Occipital lobe (tissue), 2 donors: ENCODE results near the gene NUP214. TPM values are rescaled to one million over a fixed set of nuclear protein-coding genes. Genes with fewer than 3 reads are reported as not detected.
"Not testable (repeated sequence)": the region's sequence is repeated elsewhere in the genome, so short reads cannot be mapped to it uniquely, and the experiment has no call there.

Source experiments
- DNase-seq: peaks from one replicate; lab custom pipeline; 2025; lab: John Stamatoyannopoulos, UW
- total RNA-seq: library from RNA; depleted of rRNA; stranded (reverse); fragments of >200 nt; gene quantifications from one replicate; pipeline ENCODE4 v1.2.3, GENCODE V29; 2014

Gene NUP214
- total RNA-seq, 1 donor from 2014 or later = 9.5 TPM

- no peak for DNase-seq
These were observed 108.2 kb downstream of the NUP214 start for GRCh38 chr9:131233556-131233955.

DNA sequence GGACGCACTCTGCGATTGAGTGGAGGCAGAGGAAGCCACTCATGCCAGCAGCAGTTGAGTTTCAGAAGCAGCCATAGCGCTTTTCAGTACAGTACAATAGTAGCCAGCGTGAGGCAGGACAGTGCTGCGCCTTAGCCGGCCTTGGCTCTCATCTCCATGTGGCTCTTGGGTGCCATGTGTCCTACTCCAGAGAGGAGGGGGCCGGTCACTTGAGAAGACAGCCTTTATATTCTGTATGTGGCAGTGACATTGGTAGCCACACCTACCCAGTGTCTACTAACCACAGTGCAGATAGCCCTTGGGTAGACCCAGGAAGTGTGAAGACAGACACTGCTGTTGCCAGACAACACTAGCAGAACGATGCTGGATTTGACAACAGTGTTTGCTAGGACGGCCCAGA, 108.6 kb downstream of the NUP214 start:
- no peak for DNase-seq

GRCh38 chr9:131234799-131235479, 109.6 kb downstream of the NUP214 start:
- no peak for DNase-seq

DNA sequence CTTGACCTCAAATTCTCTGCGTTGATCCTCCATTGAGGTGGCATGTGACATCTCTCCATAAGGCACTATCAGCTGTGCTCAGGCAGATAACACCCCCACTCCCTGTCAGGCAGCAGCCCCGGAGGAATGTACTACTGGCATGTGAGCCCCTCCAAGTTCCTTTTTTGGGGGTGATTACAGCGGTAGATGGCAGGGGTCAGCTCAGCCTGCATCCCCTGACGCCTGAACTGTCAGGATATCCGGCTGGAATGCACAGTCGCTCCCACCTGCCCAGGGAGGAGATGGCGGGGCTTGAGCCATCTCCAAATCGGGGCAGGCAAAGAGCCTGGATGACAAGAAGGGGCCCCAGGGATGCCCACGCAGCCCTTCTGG, 110.1 kb downstream of the NUP214 start:
- no peak for DNase-seq

DNA sequence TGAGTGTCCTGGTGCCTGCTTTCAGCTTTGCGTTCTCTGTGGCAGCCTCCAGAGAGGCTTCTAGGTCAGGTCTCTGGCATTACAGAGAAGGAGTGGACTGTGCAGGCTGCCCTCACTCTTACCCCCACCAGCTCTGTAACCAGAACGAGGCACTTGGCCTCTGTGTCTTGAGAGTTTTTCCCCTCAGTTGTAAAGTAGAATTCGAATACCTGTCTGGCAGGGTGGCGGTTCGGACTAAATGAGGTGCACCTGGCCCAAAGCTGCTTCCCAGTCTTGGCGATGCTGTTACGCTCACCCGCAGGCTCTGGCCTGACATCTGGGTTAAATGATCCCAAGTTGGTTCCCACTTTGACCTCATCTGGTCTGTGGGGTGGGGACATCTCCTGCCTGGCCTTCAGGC, 110.8 kb downstream of the NUP214 start:
- DNase-seq = no peak

- no peak for DNase-seq
These were observed 111.4 kb downstream of the NUP214 start for GRCh38 chr9:131236761-131237160.

DNA sequence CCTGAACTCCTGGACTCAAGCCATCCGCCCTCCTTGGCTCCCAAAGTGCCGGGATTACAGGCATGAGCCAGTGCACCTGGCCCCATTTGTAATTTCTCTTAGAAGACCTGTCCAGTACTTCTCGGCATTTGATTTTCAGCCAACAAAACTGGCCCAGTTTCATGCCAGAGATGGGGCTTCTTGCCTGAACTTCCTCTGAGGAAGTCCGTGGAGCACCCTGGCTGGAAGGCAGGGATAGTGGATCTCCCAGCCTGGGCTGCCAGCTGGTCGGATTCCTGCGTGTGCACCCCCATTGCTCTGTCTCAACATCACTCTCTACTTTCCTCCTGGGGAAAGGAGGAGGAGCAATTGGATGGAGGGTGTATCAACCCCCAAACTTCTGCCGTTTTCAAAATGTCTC, 111.9 kb downstream of the NUP214 start:
- DNase-seq = no peak

DNA sequence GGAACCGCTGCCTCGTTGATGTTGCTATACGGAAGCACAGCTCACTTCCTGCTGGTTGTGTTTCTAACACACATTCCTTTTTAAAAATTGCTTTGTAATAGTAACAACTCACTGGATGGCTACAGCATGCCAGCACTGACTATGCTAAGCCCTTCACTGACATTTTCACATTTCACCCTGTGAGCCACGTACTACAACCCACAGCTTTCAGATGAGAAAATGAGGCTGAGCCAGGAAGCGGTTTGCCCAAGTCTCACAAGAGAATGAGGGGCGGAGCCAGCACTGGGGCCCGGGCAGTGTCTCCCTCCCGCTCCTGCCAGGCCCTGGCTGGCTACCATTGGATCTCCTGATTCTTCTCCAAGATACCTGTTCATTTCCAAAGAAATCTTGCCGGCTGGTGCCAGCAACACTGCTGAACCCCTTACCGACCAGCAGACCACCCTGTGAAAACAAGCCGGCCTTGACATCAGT, 112.6 kb downstream of the NUP214 start:
- DNase-seq = no peak

DNA sequence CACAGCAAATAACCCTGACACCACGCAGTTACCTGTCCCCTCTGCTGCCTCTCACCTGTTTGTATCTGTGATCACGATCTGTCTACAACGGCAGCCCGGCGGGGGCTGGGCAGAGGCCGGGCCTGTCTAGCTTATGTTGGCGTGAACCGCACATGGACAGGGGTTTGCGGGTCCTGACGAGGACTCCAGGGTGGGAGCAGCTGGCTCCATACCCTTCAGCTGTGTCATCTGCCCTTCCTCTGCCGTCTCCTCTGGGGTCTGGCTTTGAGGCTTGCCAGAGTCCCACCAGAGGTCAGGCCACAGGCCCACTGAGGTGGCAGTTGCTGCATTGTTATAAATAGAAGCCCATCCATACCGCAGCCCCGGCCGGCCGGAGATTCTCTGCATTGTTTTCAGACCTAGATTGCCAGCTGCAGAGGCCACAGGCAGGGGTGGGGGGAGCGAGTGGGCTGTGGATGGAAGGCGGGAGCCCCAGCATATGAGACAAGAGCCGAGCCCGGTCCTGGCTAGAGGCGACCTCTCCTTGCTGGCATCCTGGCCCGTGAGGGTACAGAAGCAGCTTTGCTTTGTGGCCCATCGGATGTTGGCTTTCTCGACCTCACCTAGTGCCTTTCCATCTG, 113.1 kb downstream of the NUP214 start:
- no peak for DNase-seq

- DNase-seq = no peak
These were observed 114.0 kb downstream of the NUP214 start for GRCh38 chr9:131239161-131239975.

DNA sequence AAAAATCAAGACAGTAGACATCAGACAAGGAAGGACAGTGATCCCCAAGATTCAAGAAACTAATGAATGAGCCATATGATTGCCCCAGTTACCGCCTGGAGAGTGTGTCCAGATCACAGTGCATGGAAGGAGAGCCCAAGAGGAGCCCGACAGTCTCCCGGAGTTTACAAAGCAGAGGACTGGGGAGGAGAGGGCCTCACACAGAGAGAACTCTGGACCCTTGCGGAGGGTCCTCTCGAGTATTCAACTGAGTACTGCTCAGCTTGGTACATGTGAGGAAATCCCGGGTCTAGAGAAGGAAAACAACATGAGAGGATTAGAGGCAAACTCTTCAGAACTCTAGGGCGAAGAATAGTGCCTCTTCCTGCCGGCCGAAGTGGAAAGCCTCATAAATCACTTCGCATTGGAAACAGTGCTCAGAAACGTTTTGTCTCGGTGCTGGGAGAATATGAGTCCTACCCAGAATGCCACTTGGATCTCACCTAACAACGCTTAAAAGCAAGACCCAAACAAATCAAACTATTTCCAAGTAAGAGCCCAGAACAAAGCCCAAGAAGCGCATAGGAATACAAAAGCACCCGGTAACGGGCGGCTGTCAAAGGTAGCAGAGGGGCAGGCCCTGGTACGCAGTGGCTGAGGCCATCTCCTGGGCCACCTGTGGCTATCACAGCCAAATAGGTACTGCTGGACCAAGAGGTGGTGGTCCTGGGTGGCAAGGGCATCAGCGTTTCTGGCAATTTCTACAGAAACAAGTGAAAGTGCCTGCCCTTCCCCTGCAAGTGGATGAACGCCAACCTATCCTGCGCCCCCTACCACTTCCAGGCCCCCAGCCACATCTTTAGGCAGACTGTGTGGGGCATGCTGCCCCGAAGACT, 114.9 kb downstream of the NUP214 start:
- DNase-seq = no peak

DNA sequence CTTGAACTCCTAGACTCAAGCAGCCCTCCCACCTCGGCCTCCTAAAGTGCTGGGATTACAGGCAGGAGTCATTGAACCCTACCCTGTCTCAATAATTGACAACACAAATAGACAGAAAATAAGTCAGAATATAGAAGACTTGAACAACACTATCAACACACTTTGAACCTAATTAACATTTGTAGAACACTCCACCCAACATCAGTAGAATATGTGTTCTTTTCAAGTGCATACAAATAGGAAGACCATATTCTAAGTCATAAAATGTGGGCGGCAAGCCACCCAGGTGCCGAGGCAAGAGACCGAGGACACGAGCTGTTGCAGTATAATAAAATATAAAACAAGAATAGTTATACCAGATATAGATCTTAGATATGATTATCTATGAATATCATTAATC, 118.9 kb downstream of the NUP214 start:
- not testable (repeated sequence) for DNase-seq

- DNase-seq = no peak
These were observed 121.2 kb downstream of the NUP214 start for GRCh38 chr9:131246618-131247017.

- no peak for DNase-seq
These were observed 126.7 kb downstream of the NUP214 start for GRCh38 chr9:131252120-131252519.

GRCh38 chr9:131253891-131254491, 128.6 kb downstream of the NUP214 start:
- no peak for DNase-seq

GRCh38 chr9:131254626-131255025, 129.2 kb downstream of the NUP214 start:
- DNase-seq = no peak

DNA sequence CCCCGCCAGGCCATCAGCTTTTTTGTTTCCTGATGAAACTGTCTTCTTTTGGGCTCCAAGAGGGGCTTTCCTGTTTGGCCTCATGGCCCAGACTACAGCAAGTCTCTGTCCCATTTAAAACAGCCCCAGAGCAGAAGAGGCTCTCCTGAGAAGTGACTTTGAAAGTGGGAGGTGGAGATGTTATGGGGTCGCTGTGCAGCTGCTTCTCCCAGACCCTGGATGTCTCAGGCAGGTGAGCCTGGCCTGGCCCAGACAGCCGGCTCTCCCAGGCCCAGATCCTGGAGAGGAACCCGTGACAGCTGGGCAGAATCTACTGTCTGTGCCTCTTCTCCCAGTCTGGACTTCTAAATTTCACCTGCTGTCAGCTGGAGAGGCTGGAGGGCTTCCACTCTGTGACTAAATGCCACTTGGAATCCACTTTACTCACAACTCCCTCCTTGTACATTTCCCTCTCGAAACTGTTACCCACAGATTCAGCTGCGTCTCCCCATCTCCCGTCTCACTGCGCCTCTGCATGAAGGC, 130.4 kb downstream of the NUP214 start:
- no peak for DNase-seq

DNA sequence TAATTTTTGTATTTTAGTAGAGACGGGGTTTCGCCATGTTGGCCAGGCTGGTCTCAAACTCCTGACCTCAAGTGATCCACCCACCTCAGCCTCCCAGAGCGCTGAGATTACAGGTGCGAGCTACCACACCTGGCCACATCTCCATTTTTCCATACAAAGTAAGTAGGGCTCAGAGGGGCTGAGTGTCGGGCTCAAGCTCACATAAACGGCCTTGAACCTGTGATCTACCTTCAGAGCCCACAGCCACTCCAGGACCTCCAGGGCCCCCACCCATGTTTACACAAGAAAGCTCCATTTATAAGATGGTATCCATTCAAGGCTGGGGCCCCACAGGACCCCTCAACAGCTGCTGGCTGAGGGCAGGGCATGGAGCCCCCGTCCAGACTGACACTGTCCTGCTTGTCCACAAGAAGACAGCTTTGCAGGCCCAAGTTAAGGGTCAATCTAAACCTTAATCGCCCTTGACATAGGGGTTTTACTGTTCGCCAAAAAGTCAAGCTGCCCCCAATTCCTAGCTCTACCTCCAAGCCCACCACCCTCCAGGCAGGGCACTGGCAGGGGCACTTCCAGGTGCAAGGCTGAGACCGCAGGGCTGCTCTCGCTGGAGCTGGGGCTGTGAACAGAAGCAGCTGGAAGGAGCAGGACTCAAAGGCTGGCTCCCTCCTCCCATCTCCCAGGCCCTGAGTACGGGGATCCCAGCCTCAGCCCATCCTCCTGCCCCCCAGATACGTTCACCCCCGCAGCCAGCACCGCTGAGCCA, 132.1 kb downstream of the NUP214 start:
- DNase-seq = no peak

- DNase-seq = no peak
These were observed 132.8 kb downstream of the NUP214 start for GRCh38 chr9:131258186-131258585.
